CD1c-positive myeloid dendritic cell (primary cell): ENCODE measurements around the gene REST.
"Not testable (repeated sequence)": the region's sequence is repeated elsewhere in the genome, so short reads cannot be mapped to it uniquely, and the experiment has no call there.

Experiments used
- DNase-seq: peaks from one replicate; pipeline ENCODE4 v3.0.0-alpha.2; 2016; ENCODE audit errors: extremely low spot score

The REST gene

GRCh38 chr4:56908206-56909085 is 746 bp downstream of the REST start:
- DNase-seq: peak; percentile 84

DNA sequence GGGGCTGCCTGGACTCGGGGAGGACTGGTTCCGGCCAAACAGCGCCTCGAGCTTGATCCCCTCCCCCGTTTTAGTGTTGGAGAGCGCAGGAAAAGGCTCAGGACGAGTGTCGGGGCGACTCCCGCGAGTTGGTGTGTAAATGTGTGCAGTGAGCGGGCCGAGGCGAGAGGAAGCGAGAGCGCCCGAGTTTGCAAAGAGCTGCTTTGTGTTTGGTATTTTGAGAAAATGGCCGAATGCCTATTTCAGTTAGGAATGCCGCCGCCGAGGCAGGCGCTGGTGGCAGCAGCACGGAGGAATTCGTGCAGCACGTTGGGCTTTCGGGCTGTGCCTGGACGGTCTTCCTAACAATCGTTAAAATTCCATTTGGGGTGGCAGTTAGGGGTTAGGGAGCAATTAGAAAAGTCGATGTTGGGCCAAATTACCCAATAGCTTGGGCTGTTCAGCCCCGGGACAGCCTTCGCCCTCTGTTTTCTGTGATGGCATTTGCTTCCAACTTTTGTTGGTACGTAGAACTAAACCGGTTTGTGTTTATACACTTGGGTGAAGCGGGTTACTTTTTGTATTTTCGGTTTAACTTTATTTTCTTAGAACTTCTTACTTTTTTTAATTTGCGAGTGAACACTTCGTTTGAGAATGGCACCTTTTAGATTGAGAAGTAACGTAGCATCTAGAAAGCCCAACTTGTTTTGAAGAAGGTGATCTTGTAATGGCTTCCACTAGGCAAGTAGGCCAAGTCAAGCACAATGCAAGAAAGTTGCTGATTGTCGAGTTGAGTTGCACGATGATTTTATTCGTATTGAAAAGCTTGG is 1.6 kb downstream of the REST start:
- peak; percentile 75 for DNase-seq

- no peak for DNase-seq
Observed at GRCh38 chr4:56910172-56910967, 2.7 kb downstream of the REST start.

- DNase-seq: no peak
Observed at GRCh38 chr4:56914336-56914735, 6.6 kb downstream of the REST start.

DNA sequence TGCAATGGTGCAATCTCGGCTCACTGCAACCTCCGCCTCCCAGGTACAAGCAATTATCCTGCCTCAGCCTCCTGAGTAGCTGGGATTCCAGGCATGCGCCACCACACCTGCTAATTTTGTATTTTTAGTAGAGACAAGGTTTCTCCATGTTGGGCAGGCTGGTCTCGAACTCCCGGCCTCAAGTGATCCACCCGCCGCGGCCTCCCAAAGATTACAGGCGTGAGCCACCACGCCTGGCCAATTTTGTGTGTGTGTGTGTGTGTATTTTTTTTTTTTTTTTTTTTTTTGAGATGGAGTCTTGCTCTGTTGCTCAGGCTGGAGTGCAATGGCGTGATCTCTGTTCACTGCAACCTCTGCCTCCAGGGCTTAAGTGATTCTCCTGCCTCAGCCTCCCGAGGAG is 7.3 kb downstream of the REST start:
- not testable (repeated sequence) for DNase-seq

DNA sequence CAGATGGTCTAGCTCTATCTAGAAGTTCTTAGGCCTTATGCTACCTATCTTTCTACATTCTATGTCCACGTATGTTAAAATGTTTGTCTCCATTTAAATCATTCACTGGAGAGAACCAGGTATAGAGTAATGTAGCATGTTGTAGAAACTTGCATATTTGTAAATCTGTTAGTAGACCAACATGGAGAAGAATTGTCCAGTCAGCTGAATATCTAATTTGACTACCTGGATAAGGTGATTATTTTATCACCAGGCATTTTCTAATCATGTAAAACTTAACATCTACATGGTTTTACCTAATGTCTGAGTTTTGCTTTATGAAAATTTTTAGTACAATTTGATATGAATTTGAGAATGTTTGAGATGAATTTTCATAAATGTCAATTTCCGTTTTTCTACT is 19.5 kb downstream of the REST start:
- DNase-seq: no peak

GRCh38 chr4:56930638-56931037 is 22.9 kb downstream of the REST start:
- DNase-seq: no peak

DNA sequence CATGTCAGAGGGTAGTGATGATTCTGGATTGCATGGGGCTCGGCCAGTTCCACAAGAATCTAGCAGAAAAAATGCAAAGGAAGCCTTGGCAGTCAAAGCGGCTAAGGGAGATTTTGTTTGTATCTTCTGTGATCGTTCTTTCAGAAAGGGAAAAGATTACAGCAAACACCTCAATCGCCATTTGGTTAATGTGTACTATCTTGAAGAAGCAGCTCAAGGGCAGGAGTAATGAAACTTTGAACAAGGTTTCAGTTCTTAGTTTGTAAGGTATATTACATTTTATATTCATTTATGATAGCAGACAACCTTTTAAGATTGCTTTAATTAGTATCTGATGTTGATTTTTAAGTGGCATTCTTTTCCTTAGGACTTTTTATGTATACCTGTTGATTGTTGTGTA is 24.2 kb downstream of the REST start:
- no peak for DNase-seq

GRCh38 chr4:56937262-56937661 is 29.6 kb downstream of the REST start:
- no peak for DNase-seq

DNA sequence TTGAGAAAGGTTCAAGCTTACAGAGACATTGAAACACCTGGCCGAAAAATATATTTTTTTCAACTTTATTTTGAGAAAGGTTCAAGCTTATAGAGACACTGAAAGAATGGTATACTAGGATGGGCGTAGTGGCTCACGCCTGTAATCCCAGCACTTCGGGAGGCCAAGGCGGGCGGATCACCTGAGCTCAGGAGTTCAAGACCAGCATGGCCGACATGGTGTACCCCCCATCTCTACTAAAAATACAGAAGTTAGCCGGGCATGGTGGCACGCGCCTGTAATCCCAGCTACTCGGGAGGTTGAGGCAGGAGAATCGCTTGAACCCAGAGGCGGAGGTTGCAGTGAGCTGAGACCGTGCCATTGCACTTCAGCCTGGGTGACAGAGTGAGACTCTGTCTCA is 32.1 kb downstream of the REST start:
- DNase-seq: not testable (repeated sequence)

- no peak for DNase-seq
Observed at GRCh38 chr4:56940403-56940802, 32.7 kb downstream of the REST start.

GRCh38 chr4:56940971-56941370 is 33.3 kb downstream of the REST start:
- DNase-seq: no peak

DNA sequence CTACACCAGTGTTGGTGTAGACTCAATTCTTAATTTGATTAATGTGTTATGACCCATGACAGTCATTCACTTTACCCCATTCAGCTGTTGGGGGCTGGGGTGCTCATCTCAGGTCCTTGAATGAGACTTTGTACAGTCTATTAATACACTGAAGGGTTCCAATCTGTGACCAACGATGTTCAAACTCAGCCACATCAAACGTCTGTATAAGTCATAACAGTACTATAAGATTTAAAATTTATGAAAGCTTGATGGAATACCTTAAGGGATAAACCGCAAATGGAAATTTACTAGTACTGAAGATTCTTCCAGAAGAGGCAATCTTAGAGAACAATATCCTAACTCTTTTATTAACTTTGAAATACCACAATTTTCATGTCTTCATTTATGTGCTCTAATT is 33.7 kb downstream of the REST start:
- DNase-seq: no peak

DNA sequence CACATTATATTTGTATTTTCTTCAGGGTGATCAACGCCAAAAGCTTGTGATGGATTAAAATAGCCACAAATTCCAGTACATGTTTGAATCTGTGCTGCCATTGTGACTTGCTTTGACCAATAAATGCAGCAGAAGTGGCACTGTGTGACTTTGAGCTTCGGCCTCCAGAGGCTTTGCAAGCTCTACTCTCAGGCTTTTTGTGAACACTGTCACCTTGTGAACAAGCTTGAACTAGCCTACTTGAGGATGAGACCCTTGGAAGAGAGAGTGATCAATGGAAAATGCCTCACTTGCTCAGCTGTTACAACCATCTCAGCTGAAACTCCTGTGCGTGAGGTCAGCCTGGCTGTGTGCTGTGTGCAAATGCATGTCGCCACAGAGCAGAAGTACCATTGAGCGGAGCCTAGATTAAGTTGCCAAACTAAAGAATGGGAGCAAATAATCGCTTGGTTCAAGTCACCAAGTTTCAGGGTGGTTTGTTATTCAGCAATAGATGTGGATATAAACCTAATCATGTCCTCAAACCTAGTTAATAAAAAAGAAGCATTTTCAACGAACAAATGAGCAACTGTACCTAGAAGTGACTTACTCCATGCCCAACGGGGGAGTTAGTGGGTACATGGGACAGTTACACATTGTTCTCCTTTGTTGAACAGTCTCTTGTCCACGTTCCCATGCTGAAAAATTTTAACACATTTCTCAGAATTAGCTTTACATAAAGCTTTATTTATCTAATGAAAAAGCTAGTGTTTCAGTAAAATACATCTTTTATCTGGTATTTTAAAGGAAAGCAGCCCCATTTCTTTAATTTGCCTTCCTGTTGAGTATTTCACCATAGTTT is 46.2 kb downstream of the REST start:
- no peak for DNase-seq

- DNase-seq: peak; percentile 76
Observed at GRCh38 chr4:56958111-56958517, 50.4 kb downstream of the REST start.

DNA sequence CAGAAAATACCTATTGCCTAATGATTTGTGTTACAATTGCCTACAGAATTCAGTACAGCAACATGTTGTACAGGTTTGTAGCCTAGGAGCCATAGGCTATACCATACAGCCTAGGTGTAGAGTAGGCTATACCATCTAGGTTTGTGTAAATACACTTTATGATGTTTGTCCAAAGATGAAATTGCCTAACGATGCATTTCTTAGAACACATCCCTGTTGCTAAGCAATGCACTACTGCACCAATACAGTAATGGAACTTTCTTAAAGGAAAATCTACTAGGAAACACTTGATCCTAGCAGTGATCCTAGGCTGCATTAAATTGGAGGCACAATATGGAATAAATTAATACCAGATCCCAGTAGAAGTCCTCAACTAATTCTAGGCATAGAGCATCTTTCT is 51.4 kb downstream of the REST start:
- DNase-seq: no peak

DNA sequence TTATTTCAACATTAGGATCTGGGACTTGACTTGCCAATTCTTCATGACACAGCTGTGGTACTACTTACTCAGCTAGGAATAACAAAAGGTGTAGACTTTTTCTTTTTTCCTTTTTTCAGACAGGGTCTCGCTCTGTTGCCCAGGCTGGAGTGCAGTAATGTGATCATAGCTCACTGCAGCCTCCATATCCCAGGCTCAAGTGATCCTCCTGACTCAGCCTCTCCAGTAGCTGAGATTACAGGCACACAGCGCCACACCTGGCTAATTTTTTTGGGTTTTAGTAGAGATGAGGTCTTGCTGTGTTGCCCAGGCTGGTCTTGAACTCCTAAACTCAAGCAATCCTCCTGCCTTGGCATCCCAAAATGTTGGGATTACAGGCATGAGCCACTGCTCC is 53.4 kb downstream of the REST start:
- DNase-seq: no peak

GRCh38 chr4:56971383-56971782 is 63.7 kb downstream of the REST start:
- no peak for DNase-seq

DNA sequence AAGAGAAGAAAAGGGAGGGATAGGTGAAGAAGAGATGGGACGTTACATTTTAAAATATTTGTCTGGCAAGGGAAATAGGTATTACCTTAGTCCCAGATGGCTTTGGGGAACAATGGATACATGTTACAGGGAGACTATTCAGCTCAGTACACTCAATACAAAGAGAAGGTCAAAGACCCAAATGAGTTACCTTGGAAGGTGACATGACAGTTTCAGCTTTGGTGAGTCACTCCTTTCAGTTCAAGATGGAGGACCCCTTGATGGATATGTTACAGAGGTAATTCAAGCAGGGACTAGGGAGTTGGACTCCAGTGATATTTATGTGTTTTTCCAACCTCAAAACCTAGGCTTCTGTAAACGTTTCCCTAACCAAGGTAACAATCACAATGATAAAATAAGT is 64.7 kb downstream of the REST start:
- no peak for DNase-seq

- peak; percentile 23 for DNase-seq
Observed at GRCh38 chr4:56972809-56973208, 65.1 kb downstream of the REST start.

GRCh38 chr4:56973336-56973735 is 65.6 kb downstream of the REST start:
- DNase-seq: peak; percentile 60
